ENCODE measurements around the gene LSAMP. TPM values are rescaled to one million over a fixed set of nuclear protein-coding genes. Genes with fewer than 3 reads are reported as not detected.

Gene LSAMP
- total RNA-seq, 1 donor from 2014 or later = 10.2 TPM

DNA sequence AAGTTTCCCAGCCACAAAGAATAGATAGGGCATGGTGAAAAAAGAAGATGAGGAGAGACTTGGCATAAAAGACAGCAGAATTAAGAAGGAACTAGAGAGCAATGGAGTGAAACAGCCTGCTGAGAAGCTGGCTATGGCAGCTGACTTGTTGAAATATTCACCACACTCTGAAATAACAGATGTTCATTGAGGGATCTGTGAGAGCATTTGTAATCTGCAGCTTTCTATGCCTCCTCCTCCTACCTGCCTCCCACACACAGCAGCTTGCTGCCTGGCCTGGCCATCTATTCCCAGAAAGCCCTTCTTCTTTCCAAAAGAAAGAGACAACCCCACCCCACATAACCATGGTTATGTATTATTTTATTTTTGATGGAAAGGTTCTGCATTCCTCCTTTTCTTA lies 518.1 kb downstream of the LSAMP start:
- TF ChIP-seq CTCF (IDR thresholded peaks at IDR 0.05; ENCODE audit: insufficient read depth, low read length, poor library complexity, severe bottlenecking) = no peak
- no peak for DNase-seq (ENCODE audit: low read depth)
- Histone ChIP-seq H3K36me3 (ENCODE audit: control insufficient read depth, insufficient read depth, low read length) (no peaks in the 10 kb centered on the region), H3K4me3 (ENCODE audit: low read depth, low read length) (no peak overlapping the region), H3K27me3 (ENCODE audit: control insufficient read depth, insufficient read depth, low read length) (no peaks in the 10 kb centered on the region)

- Histone ChIP-seq H3K4me3 (ENCODE audit: low read depth, low read length) (no peak overlapping the region), H3K27me3 (ENCODE audit: control insufficient read depth, insufficient read depth, low read length) (no peaks in the 10 kb centered on the region), H3K36me3 (ENCODE audit: control insufficient read depth, insufficient read depth, low read length) (no peaks in the 10 kb centered on the region)
- TF ChIP-seq CTCF (IDR thresholded peaks at IDR 0.05; ENCODE audit: insufficient read depth, low read length, poor library complexity, severe bottlenecking) = peak; percentile 45
- no peak for DNase-seq (ENCODE audit: low read depth)
Observed at GRCh38 chr3:115922681-115923347, 522.5 kb downstream of the LSAMP start.

DNA sequence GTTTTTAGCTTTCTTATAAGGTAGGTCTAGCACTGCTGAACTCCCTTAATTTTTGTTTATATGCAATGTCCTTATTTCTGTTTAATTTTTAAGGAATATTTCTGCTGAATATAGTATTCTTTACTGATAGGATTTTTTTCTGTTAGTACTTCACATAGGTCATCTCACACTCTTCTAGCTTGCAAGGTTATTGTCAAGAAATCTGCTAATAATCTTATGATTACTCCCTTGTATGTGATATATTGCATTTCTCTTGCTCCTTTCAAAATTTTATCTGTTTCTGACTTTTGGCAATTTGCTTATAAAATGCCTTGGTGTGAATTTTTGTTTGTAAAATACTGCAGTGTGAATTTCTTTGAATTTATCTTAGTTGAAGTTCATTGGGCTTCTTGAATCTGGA lies 523.6 kb downstream of the LSAMP start:
- Histone ChIP-seq H3K36me3 (ENCODE audit: control insufficient read depth, insufficient read depth, low read length) (no peaks in the 10 kb centered on the region), H3K4me3 (ENCODE audit: low read depth, low read length) (no peak overlapping the region), H3K27me3 (ENCODE audit: control insufficient read depth, insufficient read depth, low read length) (no peaks in the 10 kb centered on the region)
- TF ChIP-seq CTCF (IDR thresholded peaks at IDR 0.05; ENCODE audit: insufficient read depth, low read length, poor library complexity, severe bottlenecking) = no peak
- DNase-seq (ENCODE audit: low read depth) = no peak

GRCh38 chr3:115918900-115919299 lies 526.4 kb downstream of the LSAMP start:
- Histone ChIP-seq H3K4me3 (ENCODE audit: low read depth, low read length) (no peak overlapping the region), H3K27me3 (ENCODE audit: control insufficient read depth, insufficient read depth, low read length) (no peaks in the 10 kb centered on the region), H3K36me3 (ENCODE audit: control insufficient read depth, insufficient read depth, low read length) (no peaks in the 10 kb centered on the region)
- no peak for DNase-seq (ENCODE audit: low read depth)
- TF ChIP-seq CTCF (IDR thresholded peaks at IDR 0.05; ENCODE audit: insufficient read depth, low read length, poor library complexity, severe bottlenecking) = no peak

- no peak for TF ChIP-seq CTCF (IDR thresholded peaks at IDR 0.05; ENCODE audit: insufficient read depth, low read length, poor library complexity, severe bottlenecking)
- DNase-seq (ENCODE audit: low read depth) = no peak
- Histone ChIP-seq H3K27me3 (ENCODE audit: control insufficient read depth, insufficient read depth, low read length) (no peaks in the 10 kb centered on the region), H3K4me3 (ENCODE audit: low read depth, low read length) (no peak overlapping the region), H3K36me3 (ENCODE audit: control insufficient read depth, insufficient read depth, low read length) (no peaks in the 10 kb centered on the region)
Observed at GRCh38 chr3:115916866-115917265, 528.4 kb downstream of the LSAMP start.

DNA sequence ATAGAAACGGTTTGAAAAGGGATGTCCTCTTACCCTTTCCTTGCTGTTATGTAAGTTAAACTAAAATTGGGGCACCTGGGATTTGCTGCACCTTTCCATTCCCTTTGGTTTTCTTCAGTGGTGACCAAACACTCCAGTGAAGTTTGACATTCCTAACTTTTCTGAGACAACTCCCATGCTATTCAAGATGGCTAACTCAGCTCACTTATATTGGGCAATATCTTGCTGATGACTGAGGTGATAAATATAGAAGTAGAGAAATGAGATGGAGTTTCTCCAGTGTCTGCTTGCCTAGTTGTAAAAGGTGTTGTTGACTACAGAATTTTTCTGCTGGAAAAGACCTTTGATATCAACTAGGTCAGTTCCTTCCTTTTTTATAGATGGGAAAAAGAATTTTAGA lies 530.2 kb downstream of the LSAMP start:
- DNase-seq (ENCODE audit: low read depth) = no peak
- Histone ChIP-seq H3K27me3 (ENCODE audit: control insufficient read depth, insufficient read depth, low read length) (no peaks in the 10 kb centered on the region), H3K4me3 (ENCODE audit: low read depth, low read length) (no peak overlapping the region), H3K36me3 (ENCODE audit: control insufficient read depth, insufficient read depth, low read length) (no peaks in the 10 kb centered on the region)
- TF ChIP-seq CTCF (IDR thresholded peaks at IDR 0.05; ENCODE audit: insufficient read depth, low read length, poor library complexity, severe bottlenecking) = no peak

All from kidney epithelial cell (primary cell).